ENCODE data around the gene TMEM132C.

Gene TMEM132C

GRCh38 chr12:128338386-128339125 is 71.6 kb downstream of the TMEM132C start:
- TF ChIP-seq USF1 (IDR thresholded peaks at IDR 0.05) (no peak), REST (IDR thresholded peaks at IDR 0.05; ENCODE audit: low read depth) (no peak), MAX (IDR thresholded peaks at IDR 0.05) (no peak), TEAD4 (IDR thresholded peaks at IDR 0.05) (no peak), CEBPB (IDR thresholded peaks at IDR 0.05) (no peak), YY1 (IDR thresholded peaks at IDR 0.05; ENCODE audit: low read depth) (no peak), CREB1 (IDR thresholded peaks at IDR 0.05; ENCODE audit: low read depth) (no peak)

- no peak for TF ChIP-seq REST (IDR thresholded peaks at IDR 0.05; ENCODE audit: low read depth)
- no peak for TF ChIP-seq NFIC (IDR thresholded peaks at IDR 0.05)
- no peak for TF ChIP-seq RAD21 (IDR thresholded peaks at IDR 0.05; ENCODE audit: low read depth)
- no peak for TF ChIP-seq FOXM1 (IDR thresholded peaks at IDR 0.05; ENCODE audit: borderline replicate concordance, low read depth)
- TF ChIP-seq TAF1 (IDR thresholded peaks at IDR 0.05; ENCODE audit: low read depth), result no peak
- TF ChIP-seq TEAD4 (IDR thresholded peaks at IDR 0.05), result no peak
- TF ChIP-seq EGR1 (IDR thresholded peaks at IDR 0.05), result no peak
- TF ChIP-seq MAX (IDR thresholded peaks at IDR 0.05), result no peak
- TF ChIP-seq TCF12 (IDR thresholded peaks at IDR 0.05; ENCODE audit: low read depth), result no peak
- no peak for TF ChIP-seq CEBPB (IDR thresholded peaks at IDR 0.05)
- no peak for TF ChIP-seq CREB1 (IDR thresholded peaks at IDR 0.05; ENCODE audit: low read depth)
- TF ChIP-seq YY1 (IDR thresholded peaks at IDR 0.05; ENCODE audit: low read depth), result no peak
- no peak for TF ChIP-seq EP300 (IDR thresholded peaks at IDR 0.05; ENCODE audit: borderline replicate concordance)
- TF ChIP-seq USF1 (IDR thresholded peaks at IDR 0.05), result no peak
- no peak for TF ChIP-seq ZBTB7A (IDR thresholded peaks at IDR 0.05; ENCODE audit: low read depth)
Observed at GRCh38 chr12:128339126-128339520, 72.2 kb downstream of the TMEM132C start.

GRCh38 chr12:128339631-128340030 is 72.7 kb downstream of the TMEM132C start:
- TF ChIP-seq TAF1 (IDR thresholded peaks at IDR 0.05; ENCODE audit: low read depth), result no peak
- TF ChIP-seq EP300 (IDR thresholded peaks at IDR 0.05; ENCODE audit: borderline replicate concordance), result no peak
- no peak for TF ChIP-seq TEAD4 (IDR thresholded peaks at IDR 0.05)
- no peak for TF ChIP-seq CEBPB (IDR thresholded peaks at IDR 0.05)
- TF ChIP-seq NFIC (IDR thresholded peaks at IDR 0.05), result no peak
- no peak for TF ChIP-seq EGR1 (IDR thresholded peaks at IDR 0.05)
- no peak for TF ChIP-seq FOXM1 (IDR thresholded peaks at IDR 0.05; ENCODE audit: borderline replicate concordance, low read depth)
- TF ChIP-seq TCF12 (IDR thresholded peaks at IDR 0.05; ENCODE audit: low read depth), result no peak
- TF ChIP-seq YY1 (IDR thresholded peaks at IDR 0.05; ENCODE audit: low read depth), result no peak
- no peak for TF ChIP-seq RAD21 (IDR thresholded peaks at IDR 0.05; ENCODE audit: low read depth)
- TF ChIP-seq ZBTB7A (IDR thresholded peaks at IDR 0.05; ENCODE audit: low read depth), result no peak
- no peak for TF ChIP-seq USF1 (IDR thresholded peaks at IDR 0.05)
- TF ChIP-seq MAX (IDR thresholded peaks at IDR 0.05), result no peak

- TF ChIP-seq NFIC (IDR thresholded peaks at IDR 0.05) (no peak), EP300 (IDR thresholded peaks at IDR 0.05; ENCODE audit: borderline replicate concordance) (no peak), YY1 (IDR thresholded peaks at IDR 0.05; ENCODE audit: low read depth) (no peak), REST (IDR thresholded peaks at IDR 0.05; ENCODE audit: low read depth) (no peak), MAX (IDR thresholded peaks at IDR 0.05) (no peak), EGR1 (IDR thresholded peaks at IDR 0.05) (no peak), TCF12 (IDR thresholded peaks at IDR 0.05; ENCODE audit: low read depth) (no peak), FOXM1 (IDR thresholded peaks at IDR 0.05; ENCODE audit: borderline replicate concordance, low read depth) (no peak), USF1 (IDR thresholded peaks at IDR 0.05) (no peak), TAF1 (IDR thresholded peaks at IDR 0.05; ENCODE audit: low read depth) (no peak), CEBPB (IDR thresholded peaks at IDR 0.05) (no peak), RAD21 (IDR thresholded peaks at IDR 0.05; ENCODE audit: low read depth) (no peak), TEAD4 (IDR thresholded peaks at IDR 0.05) (no peak), ZBTB7A (IDR thresholded peaks at IDR 0.05; ENCODE audit: low read depth) (no peak)
Observed at GRCh38 chr12:128353301-128353700, 86.3 kb downstream of the TMEM132C start.

All from Ishikawa (cell line).